ENCODE results near the gene TSPEAR. TPM values are rescaled to one million over a fixed set of nuclear protein-coding genes. Genes with fewer than 3 reads are reported as not detected.

The TSPEAR gene
- total and polyA plus RNA-seq, 9 of the 15 experiments (the other 6 are each of a cell fraction or from before 2014, with no cell fraction given): not detected

GRCh38 chr21:44557491-44558328 is 153.7 kb downstream of the TSPEAR start:
- no peak for DNase-seq (ENCODE audit: extremely low read depth in 1 of 4, low spot score in 3 of 4)
- no peak overlapping the region for H2AFZ ChIP-seq (ENCODE audit: low read depth, low read length)
- no peak overlapping the region for H3K4me2 ChIP-seq (ENCODE audit: insufficient read depth, low read length)
- ChIA-PET CTCF (ENCODE audit: low intra/inter-chr PET ratio) (no interaction called here), POLR2A (interaction anchor here (0.6 to 0.7 kb wide), 4 partner anchors 22 to 339 kb away, joined by 3 read pairs; no protein-coding TSS in a partner anchor)
- no peak for FAIRE-seq
- no peaks in the 10 kb centered on the region; a peak in 1 of 5 replicates for H3K4me1 ChIP-seq (replicated peaks in 1 of 2; ENCODE audit: control insufficient read depth in 2 of 2, insufficient read depth in 2 of 2, low read length in 2 of 2)
- H4K20me1 ChIP-seq (replicated peaks; ENCODE audit: control insufficient read depth, insufficient read depth, low read length): 0 out of 2 replicates have a peak, but pooled peaks cover 2% of the 10 kb centered on the region
- H3K79me2 ChIP-seq (ENCODE audit: control insufficient read depth, insufficient read depth, low read length): no peaks in the 10 kb centered on the region
- no peaks in the 10 kb centered on the region for H3K9me3 ChIP-seq (replicated peaks; ENCODE audit: control insufficient read depth, insufficient read depth, low read depth, low read length)
- peaks cover 39 to 51% of the 10 kb centered on the region in 2 experiments for H3K27me3 ChIP-seq (ENCODE audit: control insufficient read depth in 2 of 2, insufficient read depth in 2 of 2, low read length in 2 of 2)
- WGBS (ENCODE audit: insufficient coverage, low coverage, missing lambda C conversion rate): 4% methylated on average over 28 of the region's 30 CpGs
- H3K9ac ChIP-seq (ENCODE audit: insufficient read depth in 1 of 2, low read depth in 2 of 2, low read length in 2 of 2): no peak overlapping the region
- H3K27ac ChIP-seq (ENCODE audit: extremely low read depth, low read depth, low read length): no peak overlapping the region
- intact Hi-C loops (cut with micrococcal nuclease) (no loop called here), in situ Hi-C loops (cut with MboI) (no loop called here)
- TF ChIP-seq GMEB1 (CRISPR knock-in tag; IDR thresholded peaks at IDR 0.05) (no peak), TRIM28 (IDR thresholded peaks at IDR 0.05) (no peak), CGGBP1 (CRISPR knock-in tag; IDR thresholded peaks at IDR 0.05) (no peak)
- no peak for ATAC-seq
- no peaks in the 10 kb centered on the region for H3K9me1 ChIP-seq (ENCODE audit: control insufficient read depth, insufficient read depth, low read length)
- H3K36me3 ChIP-seq (ENCODE audit: control insufficient read depth, insufficient read depth, low read length): no peaks in the 10 kb centered on the region
- no peak overlapping the region for H3K4me3 ChIP-seq
- BruUV-seq (replicated peaks): no TSS peak
